ENCODE measurements around the gene REV1. TPM values are rescaled to one million over a fixed set of nuclear protein-coding genes. Genes with fewer than 3 reads are reported as not detected.
"Not testable (repeated sequence)": the region's sequence is repeated elsewhere in the genome, so short reads cannot be mapped to it uniquely, and the experiment has no call there.

REV1 gene
- total RNA-seq, 1 experiment from 2014 or later: 13.0 TPM

- no peak for DNase-seq (ENCODE audit: low read depth)
These were observed 1.9 kb downstream of the REV1 start for GRCh38 chr2:99487906-99488305.

- DNase-seq (ENCODE audit: low read depth): no peak
These were observed 4.0 kb downstream of the REV1 start for GRCh38 chr2:99485824-99486223.

GRCh38 chr2:99485411-99485810 is 4.4 kb downstream of the REV1 start:
- DNase-seq (ENCODE audit: low read depth): no peak

- no peak for DNase-seq (ENCODE audit: low read depth)
These were observed 5.6 kb downstream of the REV1 start for GRCh38 chr2:99484205-99484604.

GRCh38 chr2:99481941-99482340 is 7.9 kb downstream of the REV1 start:
- DNase-seq (ENCODE audit: low read depth): no peak

- DNase-seq (ENCODE audit: low read depth): no peak
These were observed 8.3 kb downstream of the REV1 start for GRCh38 chr2:99481527-99481926.

- no peak for DNase-seq (ENCODE audit: low read depth)
These were observed 9.4 kb downstream of the REV1 start for GRCh38 chr2:99480390-99480789.

- DNase-seq (ENCODE audit: low read depth): no peak
These were observed 11.2 kb downstream of the REV1 start for GRCh38 chr2:99478632-99479031.

GRCh38 chr2:99477054-99477453 is 12.8 kb downstream of the REV1 start:
- DNase-seq (ENCODE audit: low read depth): no peak

- no peak for DNase-seq (ENCODE audit: low read depth)
These were observed 13.2 kb downstream of the REV1 start for GRCh38 chr2:99476629-99477028.

- not testable (repeated sequence) for DNase-seq (ENCODE audit: low read depth)
These were observed 14.7 kb downstream of the REV1 start for GRCh38 chr2:99475095-99475494.

GRCh38 chr2:99473518-99474083 is 16.2 kb downstream of the REV1 start:
- DNase-seq (ENCODE audit: low read depth): no peak

GRCh38 chr2:99472600-99472960 is 17.2 kb downstream of the REV1 start:
- no peak for DNase-seq (ENCODE audit: low read depth)

- DNase-seq (ENCODE audit: low read depth): no peak
These were observed 17.9 kb downstream of the REV1 start for GRCh38 chr2:99471654-99472599.

- no peak for DNase-seq (ENCODE audit: low read depth)
These were observed 18.9 kb downstream of the REV1 start for GRCh38 chr2:99470957-99471356.

GRCh38 chr2:99470459-99470858 is 19.4 kb downstream of the REV1 start:
- DNase-seq (ENCODE audit: low read depth): not testable (repeated sequence)

GRCh38 chr2:99469394-99469793 is 20.4 kb downstream of the REV1 start:
- no peak for DNase-seq (ENCODE audit: low read depth)

- DNase-seq (ENCODE audit: low read depth): no peak
These were observed 21.7 kb downstream of the REV1 start for GRCh38 chr2:99468155-99468554.

GRCh38 chr2:99467390-99467789 is 22.4 kb downstream of the REV1 start:
- no peak for DNase-seq (ENCODE audit: low read depth)

GRCh38 chr2:99461828-99462483 is 27.9 kb downstream of the REV1 start:
- no peak for DNase-seq (ENCODE audit: low read depth)

- DNase-seq (ENCODE audit: low read depth): no peak
These were observed 31.3 kb downstream of the REV1 start for GRCh38 chr2:99458529-99458928.

- no peak for DNase-seq (ENCODE audit: low read depth)
These were observed 38.1 kb downstream of the REV1 start for GRCh38 chr2:99451686-99452085.

- DNase-seq (ENCODE audit: low read depth): no peak
These were observed 38.5 kb downstream of the REV1 start for GRCh38 chr2:99451280-99451679.

Data from Daoy (cell line).